IMR-90 (cell line): Measurements from ENCODE around the gene RXRB. TPM values are rescaled to one million over a fixed set of nuclear protein-coding genes. Genes with fewer than 3 reads are reported as not detected.

Experiments used
- ATAC-seq: fragments of 200-7000 bp; cut with Tn5 transposase; 2 replicates; pipeline ENCODE4 v1.9.1; 2020; ENCODE audit warnings: low read depth, mild to moderate bottlenecking, moderate library complexity
- BruUV-seq: library from RNA; stranded (reverse); fragments of 400-500 nt; replicated peaks from 2 replicates; lab custom pipeline; 2021; lab: Mats Ljungman, UMichigan
- CTCF ChIA-PET: fragments of 300-600 bp; formaldehyde crosslinking; extraction: SDS; loops from one replicate; lab custom pipeline; 2021; ENCODE audit warnings: antibody characterized with exemption; lab: Yijun Ruan, JAX
- POLR2A ChIA-PET: fragments of 300-600 bp; sonication (Branson Sonifier 250); formaldehyde crosslinking; loops from one replicate; lab custom pipeline; 2022; ENCODE audit warnings: antibody characterized with exemption; ENCODE audit not compliant: unreplicated experiment; lab: Charles Lee
- DNase-seq: peaks from one replicate; pipeline ENCODE4 v3.0.0; 2013
- H2AFZ ChIP-seq: replicated peaks from 2 replicates; pipeline ENCODE3; 2013; ENCODE audit warnings: low read length, mild to moderate bottlenecking; ENCODE audit not compliant: poor library complexity
- H2AK5ac ChIP-seq: 2 replicates; pipeline ENCODE4 v1.6.1; 2013; ENCODE audit warnings: low read depth, low read length, inconsistent platforms
- H2AK9ac ChIP-seq: replicated peaks from 2 replicates; pipeline ENCODE3; 2013; ENCODE audit warnings: mild to moderate bottlenecking, low read depth, low read length, moderate library complexity; ENCODE audit not compliant: poor library complexity
- H2BK120ac ChIP-seq: 2 replicates; pipeline ENCODE4 v1.6.1; 2013; ENCODE audit warnings: low read depth, low read length, inconsistent platforms
- H2BK15ac ChIP-seq: 3 replicates; pipeline ENCODE4 v1.6.1; 2013; ENCODE audit warnings: low read depth, low read length, inconsistent platforms
- H2BK20ac ChIP-seq: 2 replicates; pipeline ENCODE4 v1.6.1; 2013; ENCODE audit warnings: low read depth, mild to moderate bottlenecking, inconsistent platforms, low read length, moderate library complexity
- H2BK5ac ChIP-seq: 2 replicates; pipeline ENCODE4 v1.6.1; 2013; ENCODE audit warnings: mild to moderate bottlenecking, low read depth, low read length, inconsistent platforms; ENCODE audit not compliant: poor library complexity, severe bottlenecking
- H3K14ac ChIP-seq: replicated peaks from 2 replicates; pipeline ENCODE4 v1.6.1; 2013; ENCODE audit warnings: low read depth, low read length, inconsistent platforms
- H3K18ac ChIP-seq: 2 replicates; pipeline ENCODE4 v1.6.1; 2013; ENCODE audit warnings: low read depth, low read length, control low read depth
- H3K23ac ChIP-seq: 2 replicates; pipeline ENCODE4 v1.6.1; 2013; ENCODE audit warnings: low read depth, low read length, inconsistent platforms
- H3K27ac ChIP-seq: 2 replicates; pipeline ENCODE4 v1.5.1; 2013; ENCODE audit warnings: mild to moderate bottlenecking, control low read depth, low read length; ENCODE audit not compliant: insufficient read depth
- H3K27me3 ChIP-seq: 2 replicates; pipeline ENCODE4 v1.6.1; 2013; ENCODE audit warnings: low read length; ENCODE audit not compliant: control insufficient read depth, insufficient read depth
- H3K36me3 ChIP-seq: 2 replicates; pipeline ENCODE4 v1.6.1; 2013; ENCODE audit warnings: low read length, mixed read lengths; ENCODE audit not compliant: control insufficient read depth, insufficient read depth
- H3K4ac ChIP-seq: 2 replicates; pipeline ENCODE4 v1.6.1; 2013; ENCODE audit warnings: low read depth, low read length, inconsistent platforms
- H3K4me1 ChIP-seq: 2 replicates; pipeline ENCODE4 v1.6.1; 2013; ENCODE audit warnings: low read length, mixed read lengths; ENCODE audit not compliant: control insufficient read depth, insufficient read depth
- H3K4me2 ChIP-seq: 2 replicates; pipeline ENCODE4 v1.6.1; 2013; ENCODE audit warnings: low read depth, mild to moderate bottlenecking, control low read depth, low read length, moderate library complexity
- H3K4me3 ChIP-seq: 2 replicates; pipeline ENCODE4 v1.5.1; 2013; ENCODE audit warnings: low read depth, mild to moderate bottlenecking, control low read depth, low read length, moderate library complexity; ENCODE audit not compliant: insufficient read depth
- H3K56ac ChIP-seq: 2 replicates; pipeline ENCODE4 v1.6.1; 2013; ENCODE audit warnings: low read length, inconsistent platforms; ENCODE audit not compliant: insufficient read depth; ENCODE audit errors: extremely low read depth
- H3K79me1 ChIP-seq, 2 experiments: 2 replicates each; pipeline ENCODE4 v1.6.1; 2013; ENCODE audit warnings: low read length in 2 of 2, inconsistent platforms in 1 of 2, low read depth in 1 of 2
- H3K9ac ChIP-seq: 2 replicates; pipeline ENCODE4 v1.6.1; 2013; ENCODE audit warnings: low read depth, low read length, control low read depth
- H3K9me1 ChIP-seq: 2 replicates; pipeline ENCODE4 v1.6.1; 2013; ENCODE audit warnings: low read length, inconsistent platforms; ENCODE audit not compliant: insufficient read depth
- H3K9me3 ChIP-seq: 2 replicates; pipeline ENCODE4 v1.6.1; 2013; ENCODE audit warnings: low read length; ENCODE audit not compliant: control insufficient read depth, insufficient read depth
- H4K20me1 ChIP-seq: 2 replicates; pipeline ENCODE4 v1.6.1; 2013; ENCODE audit warnings: low read length, inconsistent platforms; ENCODE audit not compliant: insufficient read depth
- H4K5ac ChIP-seq: 2 replicates; pipeline ENCODE4 v1.6.1; 2013; ENCODE audit warnings: mild to moderate bottlenecking, low read depth, low read length, control low read depth
- H4K8ac ChIP-seq, 2 experiments: 2 replicates each; pipeline ENCODE4 v1.6.1; 2013; ENCODE audit warnings: low read depth in 2 of 2, low read length in 2 of 2, control low read depth in 1 of 2, inconsistent platforms in 1 of 2
- H4K91ac ChIP-seq: 2 replicates; pipeline ENCODE4 v1.6.1; 2013; ENCODE audit warnings: low read depth, low read length, inconsistent platforms; ENCODE audit not compliant: insufficient read depth
- BHLHE40 ChIP-seq: fragments of 150-350 bp; IDR thresholded peaks from 2 replicates; pipeline ENCODE4 v1.6.1; 2016; ENCODE audit warnings: mild to moderate bottlenecking, low read depth, low read length
- CEBPB ChIP-seq: IDR thresholded peaks from 2 replicates; pipeline ENCODE4 v1.6.1; 2012; ENCODE audit warnings: low read depth, low read length, improper control_type of control experiment
- CHD1 ChIP-seq: IDR thresholded peaks from 2 replicates; pipeline ENCODE4 v1.6.1; 2012; ENCODE audit warnings: low read depth, low read length, improper control_type of control experiment
- FOS ChIP-seq: fragments of 150-350 bp; IDR thresholded peaks from 2 replicates; pipeline ENCODE4 v1.6.1; 2016; ENCODE audit warnings: low read depth, low read length
- MAFK ChIP-seq: IDR thresholded peaks from 2 replicates; pipeline ENCODE4 v1.6.1; 2012; ENCODE audit warnings: low read depth, low read length, improper control_type of control experiment
- MAZ ChIP-seq: IDR thresholded peaks from 2 replicates; pipeline ENCODE4 v1.6.1; 2012; ENCODE audit warnings: low read depth, mild to moderate bottlenecking, low read length, improper control_type of control experiment, moderate library complexity, borderline replicate concordance
- MXI1 ChIP-seq: IDR thresholded peaks from 2 replicates; pipeline ENCODE4 v1.6.1; 2012; ENCODE audit warnings: low read depth, mild to moderate bottlenecking, low read length, moderate library complexity, borderline replicate concordance
- NFE2L2 ChIP-seq: fragments of 150-350 bp; IDR thresholded peaks from 2 replicates; pipeline ENCODE4 v1.6.1; 2016; ENCODE audit warnings: low read depth, mild to moderate bottlenecking, low read length
- POLR2A ChIP-seq: IDR thresholded peaks from 2 replicates; pipeline ENCODE4 v1.6.1; 2012; ENCODE audit warnings: mild to moderate bottlenecking, low read depth, low read length
- RAD21 ChIP-seq: IDR thresholded peaks from 2 replicates; pipeline ENCODE4 v1.6.1; 2012; ENCODE audit warnings: low read length, improper control_type of control experiment
- RCOR1 ChIP-seq: IDR thresholded peaks from 2 replicates; pipeline ENCODE4 v1.6.1; 2012; ENCODE audit warnings: mild to moderate bottlenecking, low read length, improper control_type of control experiment; ENCODE audit not compliant: insufficient replicate concordance
- SMC3 ChIP-seq: fragments of 150-350 bp; IDR thresholded peaks from 2 replicates; pipeline ENCODE4 v1.6.1; 2016; ENCODE audit warnings: low read depth, mild to moderate bottlenecking, antibody characterized with exemption, low read length, moderate library complexity
- WGBS, 2 experiments: methylation state at CpG; one replicate each; pipeline versions ENCODE4 v1.1.5 to v1.1.7; 2013; ENCODE audit warnings: missing lambda C conversion rate in 2 of 2; ENCODE audit not compliant: insufficient read length in 1 of 2; ENCODE audit errors: extremely low coverage in 2 of 2; 5-methylcytosine and 5-hydroxymethylcytosine counted together
- dilution Hi-C: fragments of 300-500 bp; cut with HindIII; formaldehyde crosslinking; loops from one replicate; pipeline ENCODE4 v1.14.3; 2018; ENCODE audit warnings: low sequenced_read_pairs; ENCODE audit not compliant: unreplicated experiment
- in situ Hi-C: fragments of 300-500 bp; cut with MboI; formaldehyde crosslinking; loops from 3 replicates; pipeline ENCODE4 v1.14.3; 2019; ENCODE audit warnings: low sequenced_read_pairs, inconsistent platforms, mixed read lengths
- intact Hi-C: fragments of 100-400 bp; cut with micrococcal nuclease; formaldehyde crosslinking; loops from 2 replicates; pipeline ENCODE4 v1.10.0; 2022
- polyA plus RNA-seq, 3 experiments: library from polyadenylated mRNA; depleted of rRNA; stranded (reverse); fragments of >200 nt; gene quantifications; 2 replicates each; pipeline ENCODE4 v1.2.3, GENCODE V29; 2012; ENCODE audit warnings: low replicate concordance in 1 of 3
- total RNA-seq: library from RNA; depleted of rRNA; stranded (reverse); fragments of >200 nt; gene quantifications from 2 replicates; pipeline ENCODE4 v1.2.3, GENCODE V29; 2012
- TF ChIP-seq, protein P1 (sequence below): conservative IDR thresholded peaks from 2 replicates; pipeline ENCODE4 v1.5.1; 2012; ENCODE audit warnings: mild to moderate bottlenecking, low read depth, low read length, improper control_type of control experiment
- TF ChIP-seq, protein P2 (sequence below): fragments of 150-350 bp; IDR thresholded peaks from 2 replicates; pipeline ENCODE4 v1.6.1; 2017; ENCODE audit warnings: mild to moderate bottlenecking, antibody characterized with exemption, low read length, low read depth
- TF ChIP-seq, protein P3 (sequence below): fragments of 150-350 bp; IDR thresholded peaks from 2 replicates; pipeline ENCODE4 v1.6.1; 2016; ENCODE audit warnings: low read depth, mild to moderate bottlenecking, low read length, moderate library complexity, borderline replicate concordance

Gene RXRB
- total and polyA plus RNA-seq, 2 of the 4 experiments (the other 2 are of a cell fraction), result 18.6 to 53.7 TPM

DNA sequence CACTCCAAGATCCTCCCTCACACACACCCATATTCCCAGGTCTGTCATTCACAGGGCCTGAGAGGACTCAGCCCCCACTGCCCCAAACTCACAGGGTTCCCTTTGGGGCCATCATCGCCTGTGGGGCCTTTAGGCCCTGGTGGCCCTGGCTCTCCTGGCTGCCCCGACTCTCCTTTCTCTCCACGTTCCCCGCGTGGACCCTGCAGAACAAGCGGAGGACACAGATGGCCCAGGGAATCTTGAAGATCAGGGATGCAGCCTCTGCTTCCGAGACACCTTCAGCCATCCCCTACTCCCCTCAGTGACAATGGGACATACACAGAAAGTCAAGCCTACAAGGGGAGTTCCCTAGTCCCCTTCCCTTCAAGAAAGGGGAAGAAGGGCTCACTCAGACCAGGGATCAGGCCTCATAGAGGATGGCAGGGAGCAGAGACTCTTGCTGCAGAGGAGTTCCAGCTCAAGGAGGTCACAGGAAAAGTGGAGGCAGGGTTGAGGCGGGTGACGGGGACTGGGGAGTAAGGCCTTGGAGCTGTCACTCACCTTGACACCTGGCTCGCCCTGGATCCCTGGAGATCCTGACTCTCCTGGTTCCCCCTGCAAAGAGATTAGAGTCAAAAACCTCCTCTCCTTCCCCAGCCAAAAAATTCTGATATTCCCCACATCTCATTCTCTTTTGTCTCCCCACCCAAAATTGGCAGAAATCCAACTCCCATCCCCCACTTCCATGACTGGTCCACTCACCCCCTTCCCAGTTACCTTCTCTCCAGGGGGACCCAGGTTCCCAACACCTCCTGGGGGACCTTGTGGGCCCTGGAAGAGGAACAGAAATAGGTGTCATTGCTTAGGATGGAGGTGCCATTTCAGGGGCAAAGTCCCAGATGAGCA, 30.9 kb downstream of the RXRB start:
- DNase-seq, result no peak
- CTCF ChIA-PET, result no interaction called here
- dilution Hi-C loops, result no loop called here

More for the DNA sequence above, 30.9 kb downstream of the RXRB start:
- H3K4ac ChIP-seq, result no peak overlapping the region
- H4K20me1 ChIP-seq, result no peaks in the 10 kb centered on the region
- TF ChIP-seq CHD1, result no peak
- no peak for TF ChIP-seq SMC3
- TF ChIP-seq BHLHE40, result no peak
- TF ChIP-seq, protein P1, sequence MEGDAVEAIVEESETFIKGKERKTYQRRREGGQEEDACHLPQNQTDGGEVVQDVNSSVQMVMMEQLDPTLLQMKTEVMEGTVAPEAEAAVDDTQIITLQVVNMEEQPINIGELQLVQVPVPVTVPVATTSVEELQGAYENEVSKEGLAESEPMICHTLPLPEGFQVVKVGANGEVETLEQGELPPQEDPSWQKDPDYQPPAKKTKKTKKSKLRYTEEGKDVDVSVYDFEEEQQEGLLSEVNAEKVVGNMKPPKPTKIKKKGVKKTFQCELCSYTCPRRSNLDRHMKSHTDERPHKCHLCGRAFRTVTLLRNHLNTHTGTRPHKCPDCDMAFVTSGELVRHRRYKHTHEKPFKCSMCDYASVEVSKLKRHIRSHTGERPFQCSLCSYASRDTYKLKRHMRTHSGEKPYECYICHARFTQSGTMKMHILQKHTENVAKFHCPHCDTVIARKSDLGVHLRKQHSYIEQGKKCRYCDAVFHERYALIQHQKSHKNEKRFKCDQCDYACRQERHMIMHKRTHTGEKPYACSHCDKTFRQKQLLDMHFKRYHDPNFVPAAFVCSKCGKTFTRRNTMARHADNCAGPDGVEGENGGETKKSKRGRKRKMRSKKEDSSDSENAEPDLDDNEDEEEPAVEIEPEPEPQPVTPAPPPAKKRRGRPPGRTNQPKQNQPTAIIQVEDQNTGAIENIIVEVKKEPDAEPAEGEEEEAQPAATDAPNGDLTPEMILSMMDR, result no peak
- TF ChIP-seq, protein P2, sequence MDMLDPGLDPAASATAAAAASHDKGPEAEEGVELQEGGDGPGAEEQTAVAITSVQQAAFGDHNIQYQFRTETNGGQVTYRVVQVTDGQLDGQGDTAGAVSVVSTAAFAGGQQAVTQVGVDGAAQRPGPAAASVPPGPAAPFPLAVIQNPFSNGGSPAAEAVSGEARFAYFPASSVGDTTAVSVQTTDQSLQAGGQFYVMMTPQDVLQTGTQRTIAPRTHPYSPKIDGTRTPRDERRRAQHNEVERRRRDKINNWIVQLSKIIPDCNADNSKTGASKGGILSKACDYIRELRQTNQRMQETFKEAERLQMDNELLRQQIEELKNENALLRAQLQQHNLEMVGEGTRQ, result no peak
- TF ChIP-seq MAZ, result no peak
- no peak for TF ChIP-seq FOS
- no peak for TF ChIP-seq RAD21
- TF ChIP-seq CEBPB, result no peak
- TF ChIP-seq, protein P3, sequence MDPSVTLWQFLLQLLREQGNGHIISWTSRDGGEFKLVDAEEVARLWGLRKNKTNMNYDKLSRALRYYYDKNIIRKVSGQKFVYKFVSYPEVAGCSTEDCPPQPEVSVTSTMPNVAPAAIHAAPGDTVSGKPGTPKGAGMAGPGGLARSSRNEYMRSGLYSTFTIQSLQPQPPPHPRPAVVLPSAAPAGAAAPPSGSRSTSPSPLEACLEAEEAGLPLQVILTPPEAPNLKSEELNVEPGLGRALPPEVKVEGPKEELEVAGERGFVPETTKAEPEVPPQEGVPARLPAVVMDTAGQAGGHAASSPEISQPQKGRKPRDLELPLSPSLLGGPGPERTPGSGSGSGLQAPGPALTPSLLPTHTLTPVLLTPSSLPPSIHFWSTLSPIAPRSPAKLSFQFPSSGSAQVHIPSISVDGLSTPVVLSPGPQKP, result no peak
- no peak for TF ChIP-seq MAFK
- TF ChIP-seq RCOR1, result no peak
- TF ChIP-seq POLR2A, result no peak
- no peak for TF ChIP-seq NFE2L2
- no peak for TF ChIP-seq MXI1
- H2AK5ac ChIP-seq, result no peak overlapping the region; the same call in none of the 2 replicates
- no peak overlapping the region for H2BK5ac ChIP-seq
- intact Hi-C loops, result no loop called here
- BruUV-seq, result no TSS peak
- no peak overlapping the region for H4K8ac ChIP-seq
- no peak overlapping the region for H3K27ac ChIP-seq
- H3K56ac ChIP-seq, result no peak overlapping the region
- H3K18ac ChIP-seq, result no peak overlapping the region
- in situ Hi-C loops, result loop anchor here (10.0 kb wide), 1 partner anchor 155 kb away; no protein-coding TSS in a partner anchor
- H3K4me2 ChIP-seq, result no peak overlapping the region
- H3K36me3 ChIP-seq, result no peaks in the 10 kb centered on the region
- WGBS, 2 experiments, result 100% methylated on average over 1 of the region's 10 CpGs; no CpG with 5 or more reads in 1 of the 2 experiments
- no peak overlapping the region for H4K5ac ChIP-seq
- no peak for ATAC-seq
- no peak overlapping the region for H2BK15ac ChIP-seq
- H3K23ac ChIP-seq, result no peak overlapping the region
- H3K9me1 ChIP-seq, result no peaks in the 10 kb centered on the region
- H3K9me3 ChIP-seq, result no peaks in the 10 kb centered on the region
- POLR2A ChIA-PET, result no interaction called here
- no peak overlapping the region for H2AK9ac ChIP-seq
- H2BK120ac ChIP-seq, result no peak overlapping the region
- H3K9ac ChIP-seq, result no peak overlapping the region
- no peak overlapping the region for H2BK20ac ChIP-seq
- H4K91ac ChIP-seq, result no peak overlapping the region
- no peak overlapping the region for H3K14ac ChIP-seq
- peaks cover 8% of the 10 kb centered on the region; the same call in 1 of the 2 replicates for H3K27me3 ChIP-seq
- no peaks in the 10 kb centered on the region for H3K4me1 ChIP-seq
- no peaks in the 10 kb centered on the region for H3K79me1 ChIP-seq
- H2AFZ ChIP-seq, result no peak overlapping the region
- H3K4me3 ChIP-seq, result no peak overlapping the region
